K562 (cell line): ENCODE results near the gene TEX261. TPM values are rescaled to one million over a fixed set of nuclear protein-coding genes. Genes with fewer than 3 reads are reported as not detected.

Experiments
- BRF2 ChIP-seq: IDR thresholded peaks from 3 replicates; pipeline ENCODE4 v1.6.1; 2011; ENCODE audit warnings: borderline replicate concordance, mild to moderate bottlenecking; ENCODE audit not compliant: insufficient read length, insufficient read depth
- KLF16 ChIP-seq: IDR thresholded peaks from 2 replicates; pipeline ENCODE4 v1.6.1; 2016; ENCODE audit warnings: antibody characterized with exemption
- LCOR ChIP-seq: sonication (generic); formaldehyde crosslinking; IDR thresholded peaks from 2 replicates; pipeline ENCODE4 v1.8.0; 2022; ENCODE audit warnings: mild to moderate bottlenecking, missing genetic modification reagents
- ZNF239 ChIP-seq: fragments of 250-450 bp; sonication (Bioruptor Pico); IDR thresholded peaks from 2 replicates; pipeline ENCODE4 v1.4.0; 2020; ENCODE audit warnings: mild to moderate bottlenecking
- polyA plus RNA-seq, 8 experiments: library from polyadenylated mRNA; depleted of rRNA in 4 of 8; stranded (reverse) in 5 of 8; unstranded in 3 of 8; fragments of >200 nt; fragmentation: Nextera tagmentation in 2 of 8; fragmentation: Illumina TruSeq in 1 of 8; extraction: Ambion mirVana in 2 of 8; extraction: Trizol in 1 of 8; gene quantifications; 2 replicates each; pipeline versions ENCODE4 v1.2.1 to v1.2.3, GENCODE V29; 2011 to 2014; ENCODE audit warnings: inconsistent platforms in 1 of 8, missing spikeins in 1 of 8
- total RNA-seq, 7 experiments: library from RNA; depleted of rRNA in 6 of 7; stranded (reverse); fragments of >200 nt in 6 of 7; fragmentation: Illumina TruSeq in 2 of 7; extraction: Trizol in 2 of 7; gene quantifications; 2 replicates each; pipeline versions ENCODE4 v1.2.1 to v1.2.3, GENCODE V29; 2011 to 2021; ENCODE audit warnings: low replicate concordance in 1 of 7
- TF ChIP-seq, protein P1 (sequence below): fragments of 150-350 bp; IDR thresholded peaks from 2 replicates; pipeline ENCODE4 v1.6.1; 2014; ENCODE audit warnings: low read depth, mild to moderate bottlenecking, low read length, borderline replicate concordance
- TF ChIP-seq, protein P2 (sequence below): fragments of 250-450 bp; sonication (Bioruptor Pico); IDR thresholded peaks from 2 replicates; pipeline ENCODE4 v1.8.0; 2021; ENCODE audit warnings: moderate library complexity, mild to moderate bottlenecking, inconsistent platforms

TEX261 gene
- total and polyA plus RNA-seq, 9 of the 15 experiments (the other 6 are each of a cell fraction or from before 2014, with no cell fraction given) = 11.9 to 110 (median 51.9) TPM

GRCh38 chr2:71006955-71007799 is 12.5 kb upstream of the TEX261 start (continued):
- TF ChIP-seq, protein P1, sequence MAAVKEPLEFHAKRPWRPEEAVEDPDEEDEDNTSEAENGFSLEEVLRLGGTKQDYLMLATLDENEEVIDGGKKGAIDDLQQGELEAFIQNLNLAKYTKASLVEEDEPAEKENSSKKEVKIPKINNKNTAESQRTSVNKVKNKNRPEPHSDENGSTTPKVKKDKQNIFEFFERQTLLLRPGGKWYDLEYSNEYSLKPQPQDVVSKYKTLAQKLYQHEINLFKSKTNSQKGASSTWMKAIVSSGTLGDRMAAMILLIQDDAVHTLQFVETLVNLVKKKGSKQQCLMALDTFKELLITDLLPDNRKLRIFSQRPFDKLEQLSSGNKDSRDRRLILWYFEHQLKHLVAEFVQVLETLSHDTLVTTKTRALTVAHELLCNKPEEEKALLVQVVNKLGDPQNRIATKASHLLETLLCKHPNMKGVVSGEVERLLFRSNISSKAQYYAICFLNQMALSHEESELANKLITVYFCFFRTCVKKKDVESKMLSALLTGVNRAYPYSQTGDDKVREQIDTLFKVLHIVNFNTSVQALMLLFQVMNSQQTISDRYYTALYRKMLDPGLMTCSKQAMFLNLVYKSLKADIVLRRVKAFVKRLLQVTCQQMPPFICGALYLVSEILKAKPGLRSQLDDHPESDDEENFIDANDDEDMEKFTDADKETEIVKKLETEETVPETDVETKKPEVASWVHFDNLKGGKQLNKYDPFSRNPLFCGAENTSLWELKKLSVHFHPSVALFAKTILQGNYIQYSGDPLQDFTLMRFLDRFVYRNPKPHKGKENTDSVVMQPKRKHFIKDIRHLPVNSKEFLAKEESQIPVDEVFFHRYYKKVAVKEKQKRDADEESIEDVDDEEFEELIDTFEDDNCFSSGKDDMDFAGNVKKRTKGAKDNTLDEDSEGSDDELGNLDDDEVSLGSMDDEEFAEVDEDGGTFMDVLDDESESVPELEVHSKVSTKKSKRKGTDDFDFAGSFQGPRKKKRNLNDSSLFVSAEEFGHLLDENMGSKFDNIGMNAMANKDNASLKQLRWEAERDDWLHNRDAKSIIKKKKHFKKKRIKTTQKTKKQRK = no peak
- TF ChIP-seq LCOR (CRISPR knock-in tag) (no peak), BRF2 (no peak), KLF16 (no peak), ZNF239 (no peak)
- TF ChIP-seq, protein P2, sequence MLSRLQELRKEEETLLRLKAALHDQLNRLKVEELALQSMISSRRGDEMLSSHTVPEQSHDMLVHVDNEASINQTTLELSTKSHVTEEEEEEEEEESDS (CRISPR knock-in tag) = no peak
